Chondrocyte (in vitro differentiated cells): ENCODE results near the gene COX19. TPM values are rescaled to one million over a fixed set of nuclear protein-coding genes. Genes with fewer than 3 reads are reported as not detected.
A peak's percentile ranks its signal among the peaks of the same experiment; 100 is the strongest.

Source experiments
- DNase-seq: peaks from one replicate; pipeline ENCODE4 v3.0.0; 2021; ENCODE audit warnings: mixed read lengths, low spot score
- H3K27ac Mint-ChIP-seq: one replicate; pipeline ENCODE4 v1.8.0; 2021; ENCODE audit warnings: mild to moderate bottlenecking, moderate library complexity, mixed read lengths; ENCODE audit not compliant: unreplicated experiment
- H3K27me3 Mint-ChIP-seq: 2 replicates; pipeline ENCODE4 v1.8.0; 2021; ENCODE audit warnings: low read depth, mixed read lengths
- H3K36me3 Mint-ChIP-seq: 2 replicates; pipeline ENCODE4 v1.8.0; 2021; ENCODE audit warnings: low read depth, mixed read lengths
- H3K4me1 Mint-ChIP-seq: 2 replicates; pipeline ENCODE4 v1.8.0; 2021; ENCODE audit warnings: low read depth, mild to moderate bottlenecking, mixed read lengths
- H3K4me3 Mint-ChIP-seq: one replicate; pipeline ENCODE4 v1.8.0; 2021; ENCODE audit warnings: mild to moderate bottlenecking, moderate library complexity, mixed read lengths; ENCODE audit not compliant: unreplicated experiment
- H3K9me3 Mint-ChIP-seq: 2 replicates; pipeline ENCODE4 v1.8.0; 2021; ENCODE audit warnings: low read depth, mixed read lengths
- CTCF ChIP-seq: fragments of 200-600 bp; sonication (generic); IDR thresholded peaks from 2 replicates; pipeline ENCODE4 v1.5.0; 2021; ENCODE audit warnings: antibody characterized with exemption, mild to moderate bottlenecking, moderate library complexity
- total RNA-seq: library from RNA; stranded (reverse); gene quantifications from 3 replicates; pipeline ENCODE4 v1.2.1, GENCODE V29; 2021

Gene COX19
- total RNA-seq, 1 donor from 2014 or later: 9.6 TPM

- Mint-ChIP-seq H3K9me3 (peaks cover 20% of the 10 kb centered on the region), H3K27ac (no peak overlapping the region), H3K4me3 (no peak overlapping the region), H3K27me3 (peaks cover 11% of the 10 kb centered on the region), H3K36me3 (peaks cover 2% of the 10 kb centered on the region), H3K4me1 (peaks cover 5% of the 10 kb centered on the region)
- TF ChIP-seq CTCF: no peak
- no peak for DNase-seq
Observed at GRCh38 chr7:940599-941408, 34.5 kb downstream of the COX19 start.

DNA sequence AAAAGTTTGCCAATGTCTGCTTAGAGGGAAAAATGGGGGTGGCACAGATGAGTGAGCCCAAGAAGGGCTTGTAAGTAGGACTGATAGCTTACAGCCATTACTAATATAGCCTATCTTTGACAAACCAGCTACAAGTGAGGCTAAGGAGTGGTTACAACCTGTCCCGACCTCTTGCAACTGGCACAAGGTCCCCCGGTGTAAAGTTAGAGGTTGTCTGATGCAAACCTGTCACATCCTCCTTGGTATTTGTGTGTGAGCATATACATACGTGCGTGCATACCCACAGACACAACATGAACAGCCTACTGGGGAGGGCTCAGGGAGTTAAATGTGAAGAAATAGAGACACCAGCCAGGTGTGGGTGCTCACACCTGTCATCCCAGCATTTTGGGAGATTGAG, 35.5 kb downstream of the COX19 start:
- peaks cover 2% of the 10 kb centered on the region for H3K36me3 Mint-ChIP-seq
- H3K4me1 Mint-ChIP-seq: peaks cover 5% of the 10 kb centered on the region
- H3K27ac Mint-ChIP-seq: no peak overlapping the region
- H3K9me3 Mint-ChIP-seq: peaks cover 20% of the 10 kb centered on the region
- no peak for TF ChIP-seq CTCF
- H3K27me3 Mint-ChIP-seq: peaks cover 11% of the 10 kb centered on the region
- no peak for DNase-seq
- H3K4me3 Mint-ChIP-seq: no peak overlapping the region

DNA sequence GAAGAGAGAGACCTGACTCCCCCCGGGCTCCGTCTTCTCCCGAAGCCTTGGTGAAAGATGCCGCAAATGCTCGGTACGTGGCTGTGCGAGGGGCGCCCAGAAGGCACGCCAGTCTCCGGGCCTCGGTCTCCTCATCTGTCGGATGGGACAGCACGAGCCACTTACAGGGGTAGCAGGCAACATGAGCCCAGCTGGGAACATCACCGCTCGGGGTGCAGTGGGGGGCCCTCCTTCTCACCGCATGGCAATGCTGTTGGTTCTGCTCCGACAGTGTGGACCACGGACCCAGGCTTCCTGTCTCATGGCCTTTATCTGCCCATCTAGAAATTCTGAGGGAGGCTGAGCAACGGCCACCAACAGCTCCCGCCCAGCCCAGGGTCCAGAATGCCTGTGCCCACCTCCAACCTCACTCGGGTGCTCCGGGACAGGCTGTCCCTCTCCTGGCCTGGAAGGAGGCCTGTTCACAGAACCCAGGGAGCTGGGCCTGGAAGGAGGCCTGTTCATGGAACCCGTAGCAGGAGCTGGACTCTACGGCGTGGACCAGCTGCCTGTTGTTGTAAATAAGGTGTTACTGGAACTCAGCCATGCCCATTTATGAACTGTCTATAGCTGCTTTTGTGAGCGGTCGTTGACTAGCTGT, 36.7 kb downstream of the COX19 start:
- peak; percentile 84 for DNase-seq
- no peak for TF ChIP-seq CTCF
- Mint-ChIP-seq H3K27me3 (peaks cover 11% of the 10 kb centered on the region), H3K36me3 (peaks cover 2% of the 10 kb centered on the region), H3K4me3 (no peak overlapping the region), H3K4me1 (peaks cover 5% of the 10 kb centered on the region), H3K9me3 (peaks cover 20% of the 10 kb centered on the region), H3K27ac (no peak overlapping the region)

DNA sequence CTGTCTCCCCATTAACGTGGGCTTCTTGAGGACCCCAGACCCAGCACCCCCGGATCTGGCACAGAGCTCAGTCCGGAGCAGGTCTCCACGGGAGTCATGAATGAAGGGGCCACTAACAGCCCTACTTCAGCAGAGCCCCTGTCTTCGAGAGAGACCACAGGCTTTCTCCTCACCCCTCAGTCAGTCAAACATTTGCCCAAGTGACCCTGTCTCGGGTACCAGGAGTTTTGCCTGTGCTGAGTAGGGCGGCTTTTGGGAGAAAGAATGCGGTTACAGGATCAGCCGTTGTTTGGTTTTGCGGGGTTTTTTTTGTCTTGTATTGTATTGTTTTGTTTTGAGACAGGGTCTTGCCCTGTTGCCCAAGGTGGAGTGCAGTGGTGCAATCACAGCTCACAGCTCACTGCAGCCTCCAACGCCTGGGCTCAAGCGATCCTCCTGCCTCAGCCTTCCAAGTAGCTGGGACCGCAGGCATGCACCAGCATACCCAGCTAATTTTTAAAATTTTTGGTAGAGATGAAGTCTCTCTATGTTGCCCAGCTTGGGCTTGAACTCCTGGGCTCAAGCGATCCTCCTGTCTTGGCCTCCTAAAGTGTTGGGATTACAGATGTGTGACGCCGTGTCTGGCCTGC, 37.4 kb downstream of the COX19 start:
- peaks cover 20% of the 10 kb centered on the region for H3K9me3 Mint-ChIP-seq
- H3K27ac Mint-ChIP-seq: no peak overlapping the region
- H3K27me3 Mint-ChIP-seq: peaks cover 11% of the 10 kb centered on the region
- peak; percentile 29 for DNase-seq
- H3K4me3 Mint-ChIP-seq: no peak overlapping the region
- no peak for TF ChIP-seq CTCF
- peaks cover 2% of the 10 kb centered on the region for H3K36me3 Mint-ChIP-seq
- H3K4me1 Mint-ChIP-seq: peaks cover 5% of the 10 kb centered on the region

- no peak overlapping the region for H3K4me3 Mint-ChIP-seq
- H3K36me3 Mint-ChIP-seq: peaks cover 2% of the 10 kb centered on the region
- TF ChIP-seq CTCF: no peak
- H3K4me1 Mint-ChIP-seq: peaks cover 5% of the 10 kb centered on the region
- H3K9me3 Mint-ChIP-seq: peaks cover 15% of the 10 kb centered on the region
- peak; percentile 75 for DNase-seq
- H3K27me3 Mint-ChIP-seq: peaks cover 6% of the 10 kb centered on the region
- no peak overlapping the region for H3K27ac Mint-ChIP-seq
Observed at GRCh38 chr7:936386-937054, 38.8 kb downstream of the COX19 start.
